ENCODE results near the gene SCN2B. TPM values are rescaled to one million over a fixed set of nuclear protein-coding genes. Genes with fewer than 3 reads are reported as not detected.
A peak's percentile ranks its signal among the peaks of the same experiment; 100 is the strongest.

Gene SCN2B, protein sequence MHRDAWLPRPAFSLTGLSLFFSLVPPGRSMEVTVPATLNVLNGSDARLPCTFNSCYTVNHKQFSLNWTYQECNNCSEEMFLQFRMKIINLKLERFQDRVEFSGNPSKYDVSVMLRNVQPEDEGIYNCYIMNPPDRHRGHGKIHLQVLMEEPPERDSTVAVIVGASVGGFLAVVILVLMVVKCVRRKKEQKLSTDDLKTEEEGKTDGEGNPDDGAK
- total RNA-seq: 10 to 100 TPM in 1 of 2 donors, 1 to 10 TPM in 1; 3.3 to 10.1 TPM
- long read RNA-seq, full-length matches to known transcripts: 10 of 15 reads
- long read RNA-seq, partial matches to known transcripts: 3 of 15 reads
- long read RNA-seq, other reads (novel, unspliced or antisense): 2 of 15 reads

DNA sequence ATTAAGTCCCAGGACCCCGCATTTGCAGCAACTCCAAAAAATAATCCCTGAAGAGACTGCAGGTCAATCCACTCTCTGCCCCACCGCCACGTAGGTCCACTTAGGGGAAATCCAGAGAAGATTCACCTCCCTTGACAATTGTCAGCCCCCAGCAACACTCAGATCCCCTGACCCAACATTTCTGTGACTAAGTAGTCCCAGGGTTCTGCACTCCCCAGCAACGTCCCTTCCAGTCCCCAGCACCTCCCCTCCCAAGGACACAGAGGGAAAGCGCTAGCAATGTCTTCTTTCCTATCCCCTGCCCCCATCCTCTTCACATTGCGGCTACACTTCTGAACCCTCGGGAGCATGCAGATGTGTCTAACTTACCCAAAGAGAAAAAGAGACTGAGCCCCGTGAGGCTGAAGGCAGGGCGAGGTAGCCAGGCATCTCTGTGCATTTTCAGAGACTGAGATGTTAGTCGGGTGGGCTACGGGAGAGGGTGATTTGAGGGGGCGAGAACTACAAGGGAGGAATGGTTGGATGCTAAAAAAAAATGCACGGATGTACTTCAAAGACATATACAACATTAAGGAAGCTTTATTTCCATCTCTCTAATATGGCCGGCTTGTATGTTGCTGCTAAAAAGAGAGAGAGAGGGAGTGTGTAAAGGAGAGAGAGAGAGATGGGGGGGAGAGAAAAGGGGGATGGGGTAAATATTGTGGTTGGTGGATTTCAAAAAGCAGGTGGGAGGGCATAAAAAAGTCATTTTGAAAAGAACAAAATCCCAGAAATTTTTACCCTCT lies at the start of gene SCN2B:
Gene SCN2B (minus strand): TSS at position 647 of the 785 bp plus-strand sequence. CDS start 208 bp downstream, at position 439.
- ATAC-seq (peak; percentile 36 to 49), DNase-seq (no peak)
- intact Hi-C loops (cut with DNase I): no loop called here

- DNase-seq (no peak), ATAC-seq (peak; percentile 51 to 80)
- intact Hi-C loops (cut with DNase I): no loop called here
These were observed 48.2 kb upstream of the SCN2B start, which contains the start of gene JAML for GRCh38 chr11:118224511-118225188. Gene JAML (minus strand): TSS chr11:118225011. CDS start chr11:118214866, 10,145 bp downstream.

- intact Hi-C loops (cut with DNase I): no loop called here
- DNase-seq (no peak), ATAC-seq (peak in 1 of 2 donors; percentile 21)
These were observed 47.6 kb upstream of the SCN2B start for GRCh38 chr11:118223992-118224391.

GRCh38 chr11:118223570-118223969 lies 47.1 kb upstream of the SCN2B start:
- ATAC-seq (no peak), DNase-seq (no peak)
- intact Hi-C loops (cut with DNase I): no loop called here

- ATAC-seq (no peak), DNase-seq (no peak)
- intact Hi-C loops (cut with DNase I): no loop called here
These were observed 46.0 kb upstream of the SCN2B start for GRCh38 chr11:118222437-118222836.

DNA sequence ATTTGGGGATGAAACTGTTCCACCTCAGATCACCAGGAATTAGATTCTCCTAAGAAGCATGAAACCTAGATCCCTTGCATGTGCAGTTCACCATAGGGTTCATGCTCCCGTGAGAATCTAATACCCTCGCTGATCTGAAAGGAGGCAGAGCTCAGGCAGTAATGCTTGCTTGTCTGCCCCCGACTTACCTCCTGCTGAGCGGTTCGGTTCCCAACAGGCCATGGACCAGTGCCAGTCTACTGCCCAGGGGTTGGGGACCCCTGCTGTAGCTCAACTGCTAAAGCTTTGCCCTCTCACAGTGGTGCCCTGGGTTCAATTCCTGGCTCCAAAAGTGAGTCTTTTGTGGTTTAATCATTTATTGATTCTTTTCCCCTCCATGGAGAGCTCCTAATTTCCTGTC lies 45.0 kb upstream of the SCN2B start:
- no peak for ATAC-seq
- no peak for DNase-seq
- intact Hi-C loops (cut with DNase I): no loop called here

GRCh38 chr11:118219732-118220131 lies 43.3 kb upstream of the SCN2B start:
- intact Hi-C loops (cut with DNase I): no loop called here
- DNase-seq: no peak
- peak in 1 of 2 donors; percentile 57 for ATAC-seq

GRCh38 chr11:118219244-118219643 lies 42.8 kb upstream of the SCN2B start:
- intact Hi-C loops (cut with DNase I): no loop called here
- DNase-seq (no peak), ATAC-seq (no peak)

- DNase-seq: no peak
- intact Hi-C loops (cut with DNase I): no loop called here
- ATAC-seq: no peak
These were observed 41.1 kb upstream of the SCN2B start for GRCh38 chr11:118217575-118217974.

GRCh38 chr11:118216621-118217481 lies 40.4 kb upstream of the SCN2B start:
- ATAC-seq (no peak), DNase-seq (no peak)
- intact Hi-C loops (cut with DNase I): no loop called here

GRCh38 chr11:118215765-118216164 lies 39.3 kb upstream of the SCN2B start:
- DNase-seq (no peak), ATAC-seq (no peak)
- intact Hi-C loops (cut with DNase I): no loop called here

- intact Hi-C loops (cut with DNase I): no loop called here
These were observed 38.8 kb upstream of the SCN2B start for GRCh38 chr11:118215262-118215661.

DNA sequence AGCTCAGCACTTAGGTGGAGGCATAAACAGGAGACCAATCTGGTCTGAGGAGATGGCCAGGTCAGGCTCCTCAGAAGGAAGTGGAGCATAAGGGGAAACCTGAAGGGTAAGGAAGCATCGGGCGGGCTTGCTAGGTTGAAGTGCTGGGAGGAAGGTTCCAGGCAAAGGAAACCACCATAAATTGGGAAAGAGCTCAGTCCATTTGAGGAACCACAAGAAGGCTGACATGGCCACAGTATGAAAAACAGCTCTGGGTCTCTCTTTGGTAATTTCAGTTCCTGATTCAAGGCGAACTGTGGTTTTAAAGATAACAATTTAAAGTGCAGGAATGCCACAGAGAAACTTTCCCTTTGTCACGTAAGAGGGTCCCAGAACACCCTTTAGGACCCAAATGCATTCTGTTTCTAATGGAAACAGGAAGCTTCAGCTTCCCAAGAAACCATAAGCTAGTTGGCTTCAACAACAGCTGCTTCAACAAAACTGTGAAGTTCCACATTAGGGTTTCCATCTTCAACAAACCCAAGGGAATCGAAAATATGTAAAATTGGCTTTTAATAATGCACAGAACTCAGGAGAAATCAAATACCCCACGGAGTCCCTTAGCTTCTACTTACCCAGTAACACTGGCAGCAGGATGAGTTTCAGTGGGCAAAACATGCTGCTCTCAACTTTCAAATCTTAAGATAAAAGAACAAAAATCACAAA lies 37.9 kb upstream of the SCN2B start:
- no peak for DNase-seq
- intact Hi-C loops (cut with DNase I): no loop called here
- ATAC-seq: peak; percentile 24 to 48

More at GRCh38 chr11:118215262-118215661, 38.8 kb upstream of the SCN2B start:
- ATAC-seq (no peak), DNase-seq (no peak)

DNA sequence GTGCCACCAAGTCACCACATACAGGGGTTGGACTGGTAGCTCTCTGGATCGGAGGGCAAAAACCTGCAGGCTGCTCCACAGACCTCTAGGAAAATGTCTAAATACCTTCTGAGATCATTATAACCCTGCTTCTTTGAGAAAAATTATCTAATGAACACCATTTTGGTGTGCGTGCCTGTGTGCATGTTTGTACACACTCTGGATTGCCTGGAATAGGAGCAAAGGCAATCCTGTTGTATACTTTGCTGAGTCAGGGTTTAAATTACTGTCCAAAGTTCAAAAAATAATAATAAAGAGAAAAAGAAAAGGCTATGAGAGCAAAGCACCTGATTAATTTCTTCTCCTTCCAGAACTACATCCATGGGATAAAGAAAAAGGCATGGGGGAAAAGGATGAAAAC lies 37.3 kb upstream of the SCN2B start:
- intact Hi-C loops (cut with DNase I): no loop called here
- DNase-seq: no peak
- ATAC-seq: no peak

GRCh38 chr11:118213201-118213600 lies 36.8 kb upstream of the SCN2B start:
- ATAC-seq: no peak
- intact Hi-C loops (cut with DNase I): no loop called here
- DNase-seq: no peak

GRCh38 chr11:118212781-118213191 lies 36.3 kb upstream of the SCN2B start:
- ATAC-seq: no peak
- intact Hi-C loops (cut with DNase I): no loop called here

GRCh38 chr11:118212131-118212725 lies 35.8 kb upstream of the SCN2B start:
- DNase-seq (peak; percentile 39), ATAC-seq (peak; percentile 73 to 76)
- intact Hi-C loops (cut with DNase I): no loop called here

More at GRCh38 chr11:118212781-118213191, 36.3 kb upstream of the SCN2B start:
- DNase-seq: no peak

DNA sequence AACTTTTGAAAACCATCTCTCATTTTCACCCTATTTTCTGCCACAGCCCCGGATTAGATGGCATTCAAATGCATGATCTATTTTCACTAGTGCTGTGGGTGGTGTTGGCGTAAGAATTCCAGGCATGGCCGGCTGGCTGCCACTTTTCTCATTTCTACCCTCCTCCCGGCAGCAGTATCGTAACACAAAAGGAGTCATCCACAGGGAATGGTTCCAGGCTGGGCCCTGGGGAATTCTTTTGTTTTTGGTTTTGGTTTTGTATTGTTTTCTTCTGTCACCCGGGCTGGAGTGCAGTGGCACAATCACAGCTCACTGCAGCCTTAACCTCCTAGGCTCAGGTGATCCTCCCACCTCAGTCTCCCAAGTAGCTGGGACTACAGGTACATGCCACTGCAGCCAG lies 34.6 kb upstream of the SCN2B start:
- intact Hi-C loops (cut with DNase I): no loop called here
- peak; percentile 43 to 63 for ATAC-seq
- peak; percentile 42 for DNase-seq

Measured in left cardiac atrium (tissue), 4 donors.